OCI-LY3 (cell line): ENCODE results near the gene PCGF2.

Source experiments
- CTCF ChIP-seq: fragments of 200-600, 300-600 bp; sonication (generic); IDR thresholded peaks from 2 replicates; pipeline ENCODE4 v1.5.1; 2014; ENCODE audit warnings: antibody characterized with exemption, low read length, low read depth
- EZH2phosphoT487 ChIP-seq: fragments of 200-600 bp; shearing (Covaris generic); IDR thresholded peaks from 2 replicates; pipeline ENCODE4 v1.6.1; 2018; ENCODE audit warnings: antibody characterized with exemption, mixed run types, low read depth

DNA sequence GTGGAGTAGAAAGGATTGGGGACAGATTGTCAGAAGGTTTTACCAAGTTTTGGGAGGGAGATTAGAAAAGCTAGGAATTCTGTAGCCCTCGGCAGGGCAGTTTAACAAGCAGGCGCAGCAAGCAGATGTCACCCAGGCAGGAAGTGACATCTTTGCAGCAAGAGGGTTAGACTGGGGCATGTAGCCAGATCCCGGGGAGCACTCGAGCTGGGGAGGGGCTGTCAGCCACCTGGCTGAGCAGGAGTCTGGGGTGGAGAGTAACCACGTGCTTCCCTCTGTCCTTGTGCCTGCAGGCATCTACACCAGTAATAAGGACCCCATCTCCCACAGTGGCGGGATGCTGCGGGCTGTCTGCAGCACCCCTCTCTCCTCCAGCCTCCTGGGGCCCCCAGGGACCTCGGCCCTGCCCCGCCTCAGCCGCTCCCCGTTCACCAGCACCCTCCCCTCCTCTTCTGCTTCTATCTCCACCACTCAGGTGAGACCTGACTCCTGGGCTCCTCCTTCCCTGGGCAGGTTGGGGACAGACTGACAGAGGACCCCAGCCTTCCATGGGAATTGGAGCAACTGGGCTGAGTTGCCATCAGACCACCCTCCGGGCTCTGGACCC lies 30.9 kb downstream of the PCGF2 start:
- TF ChIP-seq CTCF = no peak
- no peak for TF ChIP-seq EZH2phosphoT487
